ENCODE results near the gene NLN.
A peak's percentile ranks its signal among the peaks of the same experiment; 100 is the strongest.

GRCh38 chr5:65742565-65743231, 20.7 kb downstream of the NLN start:
- TF ChIP-seq GTF2A2 (tag; IDR thresholded peaks at IDR 0.05) (no peak), EGR1 (conservative IDR thresholded peaks at IDR 0.05) (no peak), TAF15 (IDR thresholded peaks at IDR 0.05; ENCODE audit: low read depth, low read length) (no peak), ZFP36 (IDR thresholded peaks at IDR 0.05; ENCODE audit: low read depth, low read length, partially characterized antibody) (no peak), NFATC3 (IDR thresholded peaks at IDR 0.05) (no peak), PATZ1 (CRISPR knock-in tag; IDR thresholded peaks at IDR 0.05; ENCODE audit: borderline replicate concordance) (no peak), BRF1 (IDR thresholded peaks at IDR 0.05; ENCODE audit: borderline replicate concordance, extremely low read depth, insufficient read length) (no peak), CBX8 (IDR thresholded peaks at IDR 0.05; ENCODE audit: borderline replicate concordance, extremely low read depth, low read depth, low read length, poor library complexity, severe bottlenecking) (no peak), CTCF (IDR thresholded peaks at IDR 0.05 in 2 of 3, conservative IDR thresholded peaks at IDR 0.05 in 1 of 3; ENCODE audit: insufficient read depth in 2 of 3, low read depth in 1 of 3, low read length in 3 of 3) (peak; percentile 45 to 77 (median 65); a peak in 5 of 6 replicates)
